OCI-LY1 (cell line): ENCODE measurements around the gene PRPF6.

Experiments used
- H2AFZ ChIP-seq: fragments of 200-600 bp; sonication (generic), shearing (Covaris generic); 2 replicates; pipeline ENCODE4 v1.6.0; 2014; ENCODE audit warnings: antibody characterized with exemption, mild to moderate bottlenecking, low read length
- H3F3A ChIP-seq: fragments of 200-600 bp; sonication (generic), shearing (Covaris generic); 2 replicates; pipeline ENCODE4 v1.6.0; 2014; ENCODE audit warnings: mild to moderate bottlenecking, antibody characterized with exemption, low read length, moderate library complexity; ENCODE audit not compliant: insufficient read depth
- H3K27ac ChIP-seq: fragments of 200-600 bp; sonication (generic); 2 replicates; pipeline ENCODE4 v1.5.1; 2014; ENCODE audit warnings: low read length, mixed run types, mild to moderate bottlenecking, low read depth; ENCODE audit not compliant: poor library complexity, severe bottlenecking
- H3K27me3 ChIP-seq: fragments of 200-600 bp; sonication (generic); 2 replicates; pipeline ENCODE4 v1.6.0; 2014; ENCODE audit warnings: antibody characterized with exemption, mild to moderate bottlenecking, low read length, moderate library complexity; ENCODE audit not compliant: insufficient read depth
- H3K36me3 ChIP-seq: fragments of 200-600 bp; sonication (generic); 2 replicates; pipeline ENCODE4 v1.6.1; 2014; ENCODE audit warnings: mild to moderate bottlenecking, antibody characterized with exemption, low read length, moderate library complexity, mixed read lengths; ENCODE audit not compliant: insufficient read depth
- H3K4me1 ChIP-seq: fragments of 200-600 bp; sonication (generic); 2 replicates; pipeline ENCODE4 v1.5.1; 2014; ENCODE audit warnings: mild to moderate bottlenecking, low read length, moderate library complexity; ENCODE audit not compliant: insufficient read depth, severe bottlenecking
- H3K4me2 ChIP-seq: fragments of 200-600 bp; sonication (generic), shearing (Covaris generic); 2 replicates; pipeline ENCODE4 v1.6.1; 2014; ENCODE audit warnings: low read length
- H3K4me3 ChIP-seq: fragments of 200-600 bp; sonication (generic); 2 replicates; pipeline ENCODE4 v1.5.1; 2014; ENCODE audit warnings: low read length, low read depth, mild to moderate bottlenecking, mixed read lengths; ENCODE audit not compliant: poor library complexity, severe bottlenecking
- H3K79me2 ChIP-seq: fragments of 200-600 bp; shearing (Covaris generic); 2 replicates; pipeline ENCODE4 v1.6.1; 2016; ENCODE audit warnings: mixed run types, low read length, mixed read lengths; ENCODE audit not compliant: insufficient read depth
- H3K9ac ChIP-seq: fragments of 200-600 bp; sonication (generic), shearing (Covaris generic); 2 replicates; pipeline ENCODE4 v1.6.1; 2014; ENCODE audit warnings: mild to moderate bottlenecking, low read length, mixed read lengths
- H3K9me2 ChIP-seq: fragments of 200-600 bp; sonication (generic), shearing (Covaris generic); 2 replicates; pipeline ENCODE4 v1.6.1; 2014; ENCODE audit warnings: low read depth, mild to moderate bottlenecking, low read length, mixed read lengths
- H3K9me3 ChIP-seq: fragments of 200-600 bp; shearing (Covaris generic); 2 replicates; pipeline ENCODE4 v1.6.1; 2014; ENCODE audit warnings: low read length, mixed read lengths
- H4K20me1 ChIP-seq: fragments of 200-600 bp; sonication (generic), shearing (Covaris generic); 2 replicates; pipeline ENCODE4 v1.6.0; 2016; ENCODE audit warnings: mild to moderate bottlenecking, low read length; ENCODE audit not compliant: insufficient read depth
- CTCF ChIP-seq: fragments of 200-600 bp; sonication (generic), shearing (Covaris generic); IDR thresholded peaks from 2 replicates; pipeline ENCODE4 v1.5.1; 2017; ENCODE audit warnings: mild to moderate bottlenecking, antibody characterized with exemption, low read length, moderate library complexity, mixed read lengths
- EZH2 ChIP-seq: fragments of 200-600 bp; sonication (generic), shearing (Covaris generic); IDR thresholded peaks from 2 replicates; pipeline ENCODE4 v1.8.0; 2017; ENCODE audit warnings: borderline replicate concordance, mixed run types, mild to moderate bottlenecking, antibody characterized with exemption, low read length, moderate library complexity, mixed read lengths

Gene PRPF6

GRCh38 chr20:64050261-64051032, 69.5 kb downstream of the PRPF6 start:
- no peak overlapping the region for H3K9ac ChIP-seq
- no peaks in the 10 kb centered on the region for H3K36me3 ChIP-seq
- no peaks in the 10 kb centered on the region for H3K9me3 ChIP-seq
- no peaks in the 10 kb centered on the region for H3F3A ChIP-seq
- no peaks in the 10 kb centered on the region for H4K20me1 ChIP-seq
- H3K4me2 ChIP-seq = no peak overlapping the region
- H3K79me2 ChIP-seq = no peaks in the 10 kb centered on the region
- TF ChIP-seq CTCF (no peak), EZH2 (no peak)
- no peaks in the 10 kb centered on the region for H3K4me1 ChIP-seq
- no peaks in the 10 kb centered on the region for H3K9me2 ChIP-seq
- no peak overlapping the region for H3K4me3 ChIP-seq
- H2AFZ ChIP-seq = no peak overlapping the region
- no peak overlapping the region for H3K27ac ChIP-seq
- peaks cover 20% of the 10 kb centered on the region for H3K27me3 ChIP-seq

- Histone ChIP-seq H3K27me3 (peaks cover 20% of the 10 kb centered on the region), H3K9me2 (no peaks in the 10 kb centered on the region), H3F3A (no peaks in the 10 kb centered on the region), H3K4me3 (no peak overlapping the region), H3K9me3 (no peaks in the 10 kb centered on the region), H3K4me2 (no peak overlapping the region), H2AFZ (no peak overlapping the region), H3K4me1 (no peaks in the 10 kb centered on the region), H3K27ac (no peak overlapping the region), H3K79me2 (no peaks in the 10 kb centered on the region), H4K20me1 (no peaks in the 10 kb centered on the region), H3K36me3 (no peaks in the 10 kb centered on the region), H3K9ac (no peak overlapping the region)
- TF ChIP-seq EZH2 (no peak), CTCF (no peak)
Observed at GRCh38 chr20:64051033-64051452, 70.1 kb downstream of the PRPF6 start.

GRCh38 chr20:64051561-64052325, 70.8 kb downstream of the PRPF6 start:
- no peak overlapping the region for H3K9ac ChIP-seq
- no peak overlapping the region for H3K27ac ChIP-seq

More at GRCh38 chr20:64051561-64052325, 70.8 kb downstream of the PRPF6 start:
- Histone ChIP-seq H3K4me2 (no peak overlapping the region), H3K9me2 (no peaks in the 10 kb centered on the region), H3K27me3 (peaks cover 20% of the 10 kb centered on the region), H3K9me3 (no peaks in the 10 kb centered on the region), H3K4me3 (no peak overlapping the region), H2AFZ (no peak overlapping the region), H4K20me1 (no peaks in the 10 kb centered on the region), H3K79me2 (no peaks in the 10 kb centered on the region), H3K36me3 (no peaks in the 10 kb centered on the region), H3K4me1 (peaks cover under 1% of the 10 kb centered on the region), H3F3A (no peaks in the 10 kb centered on the region)
- TF ChIP-seq EZH2 (no peak), CTCF (no peak)
